ENCODE data around the gene NXF1. TPM values are rescaled to one million over a fixed set of nuclear protein-coding genes. Genes with fewer than 3 reads are reported as not detected.

NXF1 gene
- total and polyA plus RNA-seq, 2 of the 13 experiments (the other 11 are each of a cell fraction or from before 2014, with no cell fraction given) = 30.4 to 30.9 TPM

- TF ChIP-seq, protein P1, sequence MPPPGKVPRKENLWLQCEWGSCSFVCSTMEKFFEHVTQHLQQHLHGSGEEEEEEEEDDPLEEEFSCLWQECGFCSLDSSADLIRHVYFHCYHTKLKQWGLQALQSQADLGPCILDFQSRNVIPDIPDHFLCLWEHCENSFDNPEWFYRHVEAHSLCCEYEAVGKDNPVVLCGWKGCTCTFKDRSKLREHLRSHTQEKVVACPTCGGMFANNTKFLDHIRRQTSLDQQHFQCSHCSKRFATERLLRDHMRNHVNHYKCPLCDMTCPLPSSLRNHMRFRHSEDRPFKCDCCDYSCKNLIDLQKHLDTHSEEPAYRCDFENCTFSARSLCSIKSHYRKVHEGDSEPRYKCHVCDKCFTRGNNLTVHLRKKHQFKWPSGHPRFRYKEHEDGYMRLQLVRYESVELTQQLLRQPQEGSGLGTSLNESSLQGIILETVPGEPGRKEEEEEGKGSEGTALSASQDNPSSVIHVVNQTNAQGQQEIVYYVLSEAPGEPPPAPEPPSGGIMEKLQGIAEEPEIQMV (CRISPR knock-in tag; IDR thresholded peaks at IDR 0.05; ENCODE audit: low read depth) = peak; percentile 89
- TF ChIP-seq, protein P2, sequence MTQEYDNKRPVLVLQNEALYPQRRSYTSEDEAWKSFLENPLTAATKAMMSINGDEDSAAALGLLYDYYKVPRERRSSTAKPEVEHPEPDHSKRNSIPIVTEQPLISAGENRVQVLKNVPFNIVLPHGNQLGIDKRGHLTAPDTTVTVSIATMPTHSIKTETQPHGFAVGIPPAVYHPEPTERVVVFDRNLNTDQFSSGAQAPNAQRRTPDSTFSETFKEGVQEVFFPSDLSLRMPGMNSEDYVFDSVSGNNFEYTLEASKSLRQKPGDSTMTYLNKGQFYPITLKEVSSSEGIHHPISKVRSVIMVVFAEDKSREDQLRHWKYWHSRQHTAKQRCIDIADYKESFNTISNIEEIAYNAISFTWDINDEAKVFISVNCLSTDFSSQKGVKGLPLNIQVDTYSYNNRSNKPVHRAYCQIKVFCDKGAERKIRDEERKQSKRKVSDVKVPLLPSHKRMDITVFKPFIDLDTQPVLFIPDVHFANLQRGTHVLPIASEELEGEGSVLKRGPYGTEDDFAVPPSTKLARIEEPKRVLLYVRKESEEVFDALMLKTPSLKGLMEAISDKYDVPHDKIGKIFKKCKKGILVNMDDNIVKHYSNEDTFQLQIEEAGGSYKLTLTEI (CRISPR knock-in tag; conservative IDR thresholded peaks at IDR 0.05) = no peak
- peak; percentile 34; the same call in 1 of the 2 replicates for TF ChIP-seq HNRNPUL1 (IDR thresholded peaks at IDR 0.05; ENCODE audit: low read depth, low read length)
- TF ChIP-seq, protein P3, sequence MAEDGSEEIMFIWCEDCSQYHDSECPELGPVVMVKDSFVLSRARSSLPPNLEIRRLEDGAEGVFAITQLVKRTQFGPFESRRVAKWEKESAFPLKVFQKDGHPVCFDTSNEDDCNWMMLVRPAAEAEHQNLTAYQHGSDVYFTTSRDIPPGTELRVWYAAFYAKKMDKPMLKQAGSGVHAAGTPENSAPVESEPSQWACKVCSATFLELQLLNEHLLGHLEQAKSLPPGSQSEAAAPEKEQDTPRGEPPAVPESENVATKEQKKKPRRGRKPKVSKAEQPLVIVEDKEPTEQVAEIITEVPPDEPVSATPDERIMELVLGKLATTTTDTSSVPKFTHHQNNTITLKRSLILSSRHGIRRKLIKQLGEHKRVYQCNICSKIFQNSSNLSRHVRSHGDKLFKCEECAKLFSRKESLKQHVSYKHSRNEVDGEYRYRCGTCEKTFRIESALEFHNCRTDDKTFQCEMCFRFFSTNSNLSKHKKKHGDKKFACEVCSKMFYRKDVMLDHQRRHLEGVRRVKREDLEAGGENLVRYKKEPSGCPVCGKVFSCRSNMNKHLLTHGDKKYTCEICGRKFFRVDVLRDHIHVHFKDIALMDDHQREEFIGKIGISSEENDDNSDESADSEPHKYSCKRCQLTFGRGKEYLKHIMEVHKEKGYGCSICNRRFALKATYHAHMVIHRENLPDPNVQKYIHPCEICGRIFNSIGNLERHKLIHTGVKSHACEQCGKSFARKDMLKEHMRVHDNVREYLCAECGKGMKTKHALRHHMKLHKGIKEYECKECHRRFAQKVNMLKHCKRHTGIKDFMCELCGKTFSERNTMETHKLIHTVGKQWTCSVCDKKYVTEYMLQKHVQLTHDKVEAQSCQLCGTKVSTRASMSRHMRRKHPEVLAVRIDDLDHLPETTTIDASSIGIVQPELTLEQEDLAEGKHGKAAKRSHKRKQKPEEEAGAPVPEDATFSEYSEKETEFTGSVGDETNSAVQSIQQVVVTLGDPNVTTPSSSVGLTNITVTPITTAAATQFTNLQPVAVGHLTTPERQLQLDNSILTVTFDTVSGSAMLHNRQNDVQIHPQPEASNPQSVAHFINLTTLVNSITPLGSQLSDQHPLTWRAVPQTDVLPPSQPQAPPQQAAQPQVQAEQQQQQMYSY (CRISPR knock-in tag; IDR thresholded peaks at IDR 0.05) = no peak
- TF ChIP-seq, protein P4, sequence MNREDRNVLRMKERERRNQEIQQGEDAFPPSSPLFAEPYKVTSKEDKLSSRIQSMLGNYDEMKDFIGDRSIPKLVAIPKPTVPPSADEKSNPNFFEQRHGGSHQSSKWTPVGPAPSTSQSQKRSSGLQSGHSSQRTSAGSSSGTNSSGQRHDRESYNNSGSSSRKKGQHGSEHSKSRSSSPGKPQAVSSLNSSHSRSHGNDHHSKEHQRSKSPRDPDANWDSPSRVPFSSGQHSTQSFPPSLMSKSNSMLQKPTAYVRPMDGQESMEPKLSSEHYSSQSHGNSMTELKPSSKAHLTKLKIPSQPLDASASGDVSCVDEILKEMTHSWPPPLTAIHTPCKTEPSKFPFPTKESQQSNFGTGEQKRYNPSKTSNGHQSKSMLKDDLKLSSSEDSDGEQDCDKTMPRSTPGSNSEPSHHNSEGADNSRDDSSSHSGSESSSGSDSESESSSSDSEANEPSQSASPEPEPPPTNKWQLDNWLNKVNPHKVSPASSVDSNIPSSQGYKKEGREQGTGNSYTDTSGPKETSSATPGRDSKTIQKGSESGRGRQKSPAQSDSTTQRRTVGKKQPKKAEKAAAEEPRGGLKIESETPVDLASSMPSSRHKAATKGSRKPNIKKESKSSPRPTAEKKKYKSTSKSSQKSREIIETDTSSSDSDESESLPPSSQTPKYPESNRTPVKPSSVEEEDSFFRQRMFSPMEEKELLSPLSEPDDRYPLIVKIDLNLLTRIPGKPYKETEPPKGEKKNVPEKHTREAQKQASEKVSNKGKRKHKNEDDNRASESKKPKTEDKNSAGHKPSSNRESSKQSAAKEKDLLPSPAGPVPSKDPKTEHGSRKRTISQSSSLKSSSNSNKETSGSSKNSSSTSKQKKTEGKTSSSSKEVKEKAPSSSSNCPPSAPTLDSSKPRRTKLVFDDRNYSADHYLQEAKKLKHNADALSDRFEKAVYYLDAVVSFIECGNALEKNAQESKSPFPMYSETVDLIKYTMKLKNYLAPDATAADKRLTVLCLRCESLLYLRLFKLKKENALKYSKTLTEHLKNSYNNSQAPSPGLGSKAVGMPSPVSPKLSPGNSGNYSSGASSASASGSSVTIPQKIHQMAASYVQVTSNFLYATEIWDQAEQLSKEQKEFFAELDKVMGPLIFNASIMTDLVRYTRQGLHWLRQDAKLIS (CRISPR knock-in tag; IDR thresholded peaks at IDR 0.05) = no peak
- no peak for TF ChIP-seq KAT2B (IDR thresholded peaks at IDR 0.05; ENCODE audit: borderline replicate concordance, low read depth, low read length)
- no peak for TF ChIP-seq TRIM24 (CRISPR knock-in tag; IDR thresholded peaks at IDR 0.05)
- TF ChIP-seq ZNF629 (CRISPR knock-in tag; conservative IDR thresholded peaks at IDR 0.05) = peak; percentile 38; the same call in 1 of the 2 replicates
- TF ChIP-seq, protein P5, sequence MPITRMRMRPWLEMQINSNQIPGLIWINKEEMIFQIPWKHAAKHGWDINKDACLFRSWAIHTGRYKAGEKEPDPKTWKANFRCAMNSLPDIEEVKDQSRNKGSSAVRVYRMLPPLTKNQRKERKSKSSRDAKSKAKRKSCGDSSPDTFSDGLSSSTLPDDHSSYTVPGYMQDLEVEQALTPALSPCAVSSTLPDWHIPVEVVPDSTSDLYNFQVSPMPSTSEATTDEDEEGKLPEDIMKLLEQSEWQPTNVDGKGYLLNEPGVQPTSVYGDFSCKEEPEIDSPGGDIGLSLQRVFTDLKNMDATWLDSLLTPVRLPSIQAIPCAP (CRISPR knock-in tag; IDR thresholded peaks at IDR 0.05; ENCODE audit: low read depth) = peak; percentile 98
- 0 out of 2 replicates have a peak, but pooled peaks have one; percentile 33 for TF ChIP-seq ZBTB43 (CRISPR knock-in tag; conservative IDR thresholded peaks at IDR 0.05)
- peak; percentile 95; the same call in 1 of the 2 replicates for TF ChIP-seq TMF1 (CRISPR knock-in tag; IDR thresholded peaks at IDR 0.05; ENCODE audit: low read depth)
- TF ChIP-seq CREM (IDR thresholded peaks at IDR 0.05) = peak; percentile 92
- TF ChIP-seq CREM (CRISPR knock-in tag; IDR thresholded peaks at IDR 0.05) = peak; percentile 50; the same call in 1 of the 2 replicates
- TF ChIP-seq NFE2L1 (CRISPR knock-in tag; IDR thresholded peaks at IDR 0.05; ENCODE audit: borderline replicate concordance) = 0 out of 2 replicates have a peak, but pooled peaks have one; percentile 51
- no peak for TF ChIP-seq SMARCE1 (IDR thresholded peaks at IDR 0.05; ENCODE audit: borderline replicate concordance)
Measured at GRCh38 chr11:62787005-62787759, 18.1 kb downstream of the NXF1 start, which contains the start of gene TMEM179B (continued).
